HG02759 (cell line): Measurements from ENCODE around the gene FAM118A.
"Not testable (repeated sequence)": the region's sequence is repeated elsewhere in the genome, so short reads cannot be mapped to it uniquely, and the experiment has no call there.

Experiments
- ATAC-seq: cut with Tn5 transposase; IDR thresholded peaks from one replicate; pipeline ENCODE4 v1.9.1; 2021; ENCODE audit warnings: mild to moderate bottlenecking, moderate library complexity; ENCODE audit not compliant: unreplicated experiment

FAM118A gene

GRCh38 chr22:45328822-45329529 lies 19.2 kb downstream of the FAM118A start:
- no peak for ATAC-seq

DNA sequence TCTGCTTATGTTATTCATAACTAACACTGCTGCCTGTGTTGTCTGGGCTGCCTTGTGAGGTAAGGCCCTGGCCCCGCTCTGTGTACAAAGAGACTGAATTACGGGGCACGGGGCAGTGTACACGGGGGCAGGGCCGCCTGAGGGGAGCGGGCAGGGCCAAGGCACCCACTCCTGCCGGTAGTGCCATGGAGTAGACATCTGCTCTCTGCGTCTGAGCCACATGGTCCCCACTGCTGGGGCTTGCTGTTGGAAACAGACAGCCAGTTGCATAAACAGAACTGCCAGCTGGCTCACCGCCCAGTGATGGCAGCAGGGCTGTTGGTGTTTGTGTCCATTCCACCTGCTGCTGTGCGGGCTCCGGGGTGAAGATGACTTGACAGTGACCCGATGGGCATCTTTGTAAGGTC lies 19.8 kb downstream of the FAM118A start:
- ATAC-seq: no peak

DNA sequence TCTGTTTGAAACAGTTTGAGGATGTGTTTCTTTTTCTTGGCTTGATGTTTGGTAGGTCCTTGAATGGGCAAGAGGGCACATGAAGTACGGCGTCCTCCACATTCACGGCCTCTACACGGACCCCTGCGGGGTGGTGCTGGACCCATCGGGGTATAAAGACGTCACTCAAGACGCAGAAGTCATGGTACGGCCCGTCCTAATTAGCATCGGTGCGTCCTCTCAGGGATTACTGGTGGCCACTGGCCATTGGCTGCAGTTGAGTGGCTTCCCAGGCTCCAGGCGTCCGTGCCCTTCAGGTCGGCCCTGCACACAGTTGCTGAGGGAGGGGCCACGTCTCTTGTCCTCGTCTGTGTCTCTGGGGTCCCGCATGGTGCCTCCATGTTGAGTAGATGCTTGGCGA lies 20.8 kb downstream of the FAM118A start:
- no peak for ATAC-seq

GRCh38 chr22:45331486-45331885 lies 21.8 kb downstream of the FAM118A start:
- no peak for ATAC-seq

GRCh38 chr22:45332001-45332400 lies 22.3 kb downstream of the FAM118A start:
- ATAC-seq: no peak

- ATAC-seq: no peak
These were observed 24.3 kb downstream of the FAM118A start for GRCh38 chr22:45334068-45334467.

DNA sequence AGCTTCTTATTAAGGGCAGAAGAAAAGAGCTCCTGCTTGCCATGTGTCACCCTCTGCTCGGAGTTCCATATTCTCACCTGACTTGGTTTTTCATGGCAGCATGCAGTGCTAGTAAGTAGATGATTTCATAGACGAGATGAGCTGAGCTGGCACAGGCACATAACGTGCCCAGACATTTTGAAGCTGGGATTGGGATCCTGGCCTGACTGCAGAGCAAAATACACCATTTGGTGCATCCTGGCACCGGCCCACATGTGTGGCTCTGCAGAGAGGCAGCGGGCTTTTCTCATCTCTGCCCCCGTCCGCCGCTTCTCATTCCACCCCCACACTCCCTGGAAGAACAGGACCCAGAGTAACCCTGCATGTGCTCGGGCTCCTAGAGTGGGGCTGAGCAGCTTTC lies 24.8 kb downstream of the FAM118A start:
- no peak for ATAC-seq

GRCh38 chr22:45335021-45335818 lies 25.5 kb downstream of the FAM118A start:
- ATAC-seq: no peak

- ATAC-seq: no peak
These were observed 26.3 kb downstream of the FAM118A start for GRCh38 chr22:45335854-45336522.

GRCh38 chr22:45336971-45337431 lies 27.3 kb downstream of the FAM118A start:
- no peak for ATAC-seq

DNA sequence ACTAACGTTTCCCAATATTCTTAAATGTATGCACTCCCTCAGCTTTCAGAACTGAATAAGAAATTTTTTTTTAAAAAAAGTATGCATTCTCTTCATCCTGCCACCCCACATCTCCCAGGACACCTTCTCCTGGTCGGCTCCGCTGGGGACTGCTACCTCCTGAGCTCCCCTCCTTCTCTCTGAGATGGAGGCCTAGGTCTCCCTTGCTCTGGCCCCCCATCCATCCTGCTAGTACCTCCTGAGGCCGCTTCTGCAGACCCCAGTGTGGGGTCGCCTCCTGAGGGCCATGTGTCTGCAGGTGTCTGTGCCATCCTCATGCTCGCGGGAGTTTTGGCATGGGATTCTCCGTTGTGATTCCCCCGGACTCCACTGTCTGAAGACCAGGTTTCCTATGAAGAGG lies 27.8 kb downstream of the FAM118A start:
- ATAC-seq: no peak

- no peak for ATAC-seq
These were observed 29.1 kb downstream of the FAM118A start for GRCh38 chr22:45338795-45339194.

DNA sequence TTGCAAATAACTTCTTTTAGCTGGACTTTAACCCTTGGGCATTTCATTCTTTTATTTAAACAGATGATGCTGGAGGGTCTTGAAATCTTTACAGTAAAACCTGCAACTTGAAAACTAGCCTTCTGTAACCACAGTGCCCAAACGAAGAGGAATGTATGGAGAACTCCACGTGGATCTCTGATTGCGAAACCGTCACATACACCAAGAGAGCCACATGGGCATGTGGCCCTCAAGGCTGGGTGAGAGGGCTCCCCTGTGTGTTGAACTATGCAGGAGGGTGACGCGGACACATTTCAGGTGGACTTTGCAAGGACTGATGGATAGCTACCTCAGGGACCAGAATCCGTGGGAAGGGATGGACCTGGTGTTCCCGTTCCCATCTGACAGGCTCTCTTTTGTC lies 30.6 kb downstream of the FAM118A start:
- ATAC-seq: no peak

- ATAC-seq: no peak
These were observed 31.8 kb downstream of the FAM118A start for GRCh38 chr22:45341498-45341897.

DNA sequence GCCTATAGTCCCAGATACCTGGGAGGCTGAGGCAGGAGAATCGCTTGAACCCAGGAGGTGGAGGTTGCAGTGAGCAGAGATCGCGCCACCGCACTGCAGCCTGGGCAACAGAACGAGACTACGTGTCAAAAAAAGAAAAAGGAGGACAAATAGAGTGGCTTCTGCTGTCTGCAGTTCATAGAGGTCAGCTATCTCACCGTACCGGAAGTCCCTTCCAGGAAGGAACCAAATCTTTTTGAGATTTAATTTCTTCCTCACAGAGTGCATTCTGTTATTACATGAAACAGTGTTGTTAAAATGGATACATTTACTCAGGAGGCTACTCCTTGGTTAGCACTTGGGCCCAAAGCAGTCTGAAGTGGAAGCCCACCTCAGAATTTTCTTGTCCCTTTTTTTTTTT lies 33.4 kb downstream of the FAM118A start:
- no peak for ATAC-seq

DNA sequence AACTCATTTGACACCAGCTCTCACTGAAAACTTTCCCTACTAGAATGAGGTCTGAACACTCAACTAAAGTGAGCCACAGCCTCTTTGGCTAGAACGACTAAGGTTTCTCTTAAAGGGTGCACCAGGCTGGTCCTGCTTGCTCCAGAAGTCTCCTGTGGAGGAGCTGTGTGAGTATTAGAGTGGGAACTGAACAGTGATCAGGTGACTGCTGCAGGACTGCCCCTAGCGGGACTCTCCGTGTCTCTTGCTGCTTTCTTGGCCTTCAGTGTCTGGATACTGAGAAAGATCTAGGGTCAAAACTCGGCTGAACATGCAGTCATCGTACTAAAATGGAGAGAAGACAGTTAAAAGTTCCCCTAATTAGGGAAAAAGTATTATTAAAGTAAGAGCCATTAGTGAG lies 34.6 kb downstream of the FAM118A start:
- no peak for ATAC-seq

- no peak for ATAC-seq
These were observed 40.2 kb downstream of the FAM118A start for GRCh38 chr22:45349916-45350315.

DNA sequence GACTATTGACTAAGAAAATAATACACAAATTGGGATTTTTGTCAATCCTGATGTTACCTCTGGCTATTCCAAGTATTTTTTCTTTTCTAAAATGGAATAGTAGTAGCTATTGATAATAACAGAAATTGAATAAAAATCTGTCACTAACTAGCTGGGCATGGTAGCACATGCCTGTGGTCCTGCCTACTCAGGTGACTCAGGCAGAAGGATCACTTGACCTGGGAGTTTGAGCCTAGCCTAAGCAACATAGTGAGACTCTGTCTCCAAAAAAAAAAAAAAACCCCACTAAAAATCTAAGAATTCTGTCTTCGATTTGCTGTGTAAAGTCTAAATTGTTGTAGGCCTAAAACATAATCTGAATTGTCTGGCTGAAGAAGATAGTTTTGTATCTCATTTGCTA lies 42.2 kb downstream of the FAM118A start:
- ATAC-seq: no peak

DNA sequence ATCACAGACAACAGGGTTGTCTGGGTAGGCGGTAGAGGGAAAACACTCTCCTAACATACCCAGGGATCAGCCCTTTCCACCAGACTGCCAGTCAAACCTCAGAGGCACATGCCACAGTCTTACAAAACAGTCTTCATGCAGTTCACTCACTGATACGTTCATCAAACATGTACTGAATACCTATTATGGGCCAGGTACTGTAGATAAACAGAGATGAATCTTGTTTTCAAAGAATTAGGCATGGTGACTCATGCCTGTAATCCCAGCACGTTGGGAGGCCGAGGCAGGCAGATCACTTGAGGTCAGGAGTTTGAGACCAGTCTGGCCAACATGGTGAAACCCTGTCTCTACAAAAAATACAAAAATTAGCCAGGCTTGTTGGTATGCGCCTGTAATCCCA lies 43.0 kb downstream of the FAM118A start:
- not testable (repeated sequence) for ATAC-seq

- ATAC-seq: no peak
These were observed 44.1 kb downstream of the FAM118A start for GRCh38 chr22:45353786-45354185.

DNA sequence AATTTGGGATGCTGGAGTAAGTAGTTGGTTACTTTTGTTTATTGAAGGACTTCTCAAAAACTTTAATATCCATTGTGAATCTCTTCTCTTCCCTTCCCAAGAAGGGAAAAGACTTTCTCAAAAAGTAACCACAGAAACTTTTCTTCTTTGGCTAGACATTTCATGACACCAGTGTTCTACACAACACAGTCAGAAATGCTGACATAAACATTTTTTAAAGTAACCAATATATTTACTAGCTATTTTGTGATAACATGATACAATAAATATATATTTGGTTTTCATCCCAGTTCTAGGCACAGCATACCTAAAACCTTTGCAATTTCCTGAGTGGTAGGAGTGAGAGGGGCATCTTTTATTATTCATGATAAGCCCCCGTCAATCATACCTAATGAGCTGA lies 47.8 kb downstream of the FAM118A start:
- ATAC-seq: no peak

DNA sequence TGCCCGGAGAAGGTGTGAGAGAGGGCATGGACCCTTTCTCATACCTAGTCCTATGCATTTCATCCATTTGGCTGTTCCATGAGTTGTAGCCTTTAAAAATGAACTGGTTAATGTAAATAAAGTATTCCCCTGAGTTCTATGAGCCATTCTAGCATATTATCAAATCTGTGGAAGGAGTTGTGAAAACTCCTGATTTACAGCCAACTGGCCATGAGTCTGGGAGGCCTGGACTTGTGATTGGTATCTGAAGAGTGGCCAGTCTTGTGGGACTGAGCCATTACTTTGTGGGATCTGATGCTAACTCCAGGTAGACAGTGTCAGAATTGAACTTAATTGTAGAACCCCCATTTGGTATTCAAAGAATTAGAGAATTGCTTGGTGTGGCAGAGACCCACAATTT lies 48.4 kb downstream of the FAM118A start:
- ATAC-seq: no peak
